ENCODE measurements around the gene LIPC.

LIPC gene

GRCh38 chr15:58584789-58585461 is 153.1 kb downstream of the LIPC start:
- Histone ChIP-seq H3K27ac (ENCODE audit: low read depth, low read length) (no peak overlapping the region), H3K9me3 (ENCODE audit: insufficient read depth, low read length) (no peaks in the 10 kb centered on the region), H3F3A (ENCODE audit: insufficient read depth) (no peaks in the 10 kb centered on the region), H3K4me3 (ENCODE audit: insufficient read depth, low read length, poor library complexity, severe bottlenecking) (no peak overlapping the region), H3K4me2 (ENCODE audit: low read depth, low read length, poor library complexity, severe bottlenecking) (no peak overlapping the region), H3K9me2 (replicated peaks; ENCODE audit: insufficient read depth, low read length) (no peaks in the 10 kb centered on the region), H4K20me1 (ENCODE audit: low read depth, low read length) (no peaks in the 10 kb centered on the region), H3K36me3 (ENCODE audit: low read length) (no peaks in the 10 kb centered on the region), H3K9ac (ENCODE audit: low read length) (no peak overlapping the region), H2AFZ (ENCODE audit: low read depth, low read length, severe bottlenecking) (no peak overlapping the region), H3K79me2 (ENCODE audit: insufficient read depth, low read length) (no peaks in the 10 kb centered on the region), H3K27me3 (ENCODE audit: low read length) (no peaks in the 10 kb centered on the region)
- TF ChIP-seq EZH2phosphoT487 (conservative IDR thresholded peaks at IDR 0.05; ENCODE audit: low read length) (no peak), CTCF (IDR thresholded peaks at IDR 0.05; ENCODE audit: insufficient read depth, low read length, poor library complexity, severe bottlenecking) (no peak)

- Histone ChIP-seq H3K27me3 (ENCODE audit: low read length) (no peaks in the 10 kb centered on the region), H3K27ac (ENCODE audit: low read depth, low read length) (no peak overlapping the region), H3K9me2 (replicated peaks; ENCODE audit: insufficient read depth, low read length) (no peaks in the 10 kb centered on the region), H3K9ac (ENCODE audit: low read length) (no peak overlapping the region), H3F3A (ENCODE audit: insufficient read depth) (no peaks in the 10 kb centered on the region), H3K9me3 (ENCODE audit: insufficient read depth, low read length) (no peaks in the 10 kb centered on the region), H3K4me3 (ENCODE audit: insufficient read depth, low read length, poor library complexity, severe bottlenecking) (no peak overlapping the region), H2AFZ (ENCODE audit: low read depth, low read length, severe bottlenecking) (no peak overlapping the region), H3K4me2 (ENCODE audit: low read depth, low read length, poor library complexity, severe bottlenecking) (no peak overlapping the region), H3K79me2 (ENCODE audit: insufficient read depth, low read length) (no peaks in the 10 kb centered on the region), H4K20me1 (ENCODE audit: low read depth, low read length) (no peaks in the 10 kb centered on the region), H3K36me3 (ENCODE audit: low read length) (no peaks in the 10 kb centered on the region)
- TF ChIP-seq CTCF (IDR thresholded peaks at IDR 0.05; ENCODE audit: insufficient read depth, low read length, poor library complexity, severe bottlenecking) (no peak), EZH2phosphoT487 (conservative IDR thresholded peaks at IDR 0.05; ENCODE audit: low read length) (no peak)
Measured at GRCh38 chr15:58585693-58586443, 154.1 kb downstream of the LIPC start.

- no peaks in the 10 kb centered on the region for H3K9me3 ChIP-seq (ENCODE audit: insufficient read depth, low read length)
- no peaks in the 10 kb centered on the region for H3K79me2 ChIP-seq (ENCODE audit: insufficient read depth, low read length)
- H4K20me1 ChIP-seq (ENCODE audit: low read depth, low read length), result no peaks in the 10 kb centered on the region
- no peak overlapping the region for H3K9ac ChIP-seq (ENCODE audit: low read length)
- no peaks in the 10 kb centered on the region for H3K27me3 ChIP-seq (ENCODE audit: low read length)
- H3K36me3 ChIP-seq (ENCODE audit: low read length), result no peaks in the 10 kb centered on the region
- H3K4me2 ChIP-seq (ENCODE audit: low read depth, low read length, poor library complexity, severe bottlenecking), result no peak overlapping the region
- TF ChIP-seq CTCF (IDR thresholded peaks at IDR 0.05; ENCODE audit: insufficient read depth, low read length, poor library complexity, severe bottlenecking) (no peak), EZH2phosphoT487 (conservative IDR thresholded peaks at IDR 0.05; ENCODE audit: low read length) (no peak)
- H3F3A ChIP-seq (ENCODE audit: insufficient read depth), result no peaks in the 10 kb centered on the region
- H2AFZ ChIP-seq (ENCODE audit: low read depth, low read length, severe bottlenecking), result no peak overlapping the region
- no peak overlapping the region for H3K4me3 ChIP-seq (ENCODE audit: insufficient read depth, low read length, poor library complexity, severe bottlenecking)
- H3K27ac ChIP-seq (ENCODE audit: low read depth, low read length), result no peak overlapping the region
- H3K9me2 ChIP-seq (replicated peaks; ENCODE audit: insufficient read depth, low read length), result no peaks in the 10 kb centered on the region
Measured at GRCh38 chr15:58587486-58587885, 155.7 kb downstream of the LIPC start.
